Raji (cell line): ENCODE measurements around the gene MYH9.

Experiments used
- POLR2A ChIP-seq: IDR thresholded peaks from 2 replicates; pipeline ENCODE4 v1.6.1; 2011; ENCODE audit warnings: low read depth, low read length, control low read depth; ENCODE audit not compliant: insufficient read depth

MYH9 gene

DNA sequence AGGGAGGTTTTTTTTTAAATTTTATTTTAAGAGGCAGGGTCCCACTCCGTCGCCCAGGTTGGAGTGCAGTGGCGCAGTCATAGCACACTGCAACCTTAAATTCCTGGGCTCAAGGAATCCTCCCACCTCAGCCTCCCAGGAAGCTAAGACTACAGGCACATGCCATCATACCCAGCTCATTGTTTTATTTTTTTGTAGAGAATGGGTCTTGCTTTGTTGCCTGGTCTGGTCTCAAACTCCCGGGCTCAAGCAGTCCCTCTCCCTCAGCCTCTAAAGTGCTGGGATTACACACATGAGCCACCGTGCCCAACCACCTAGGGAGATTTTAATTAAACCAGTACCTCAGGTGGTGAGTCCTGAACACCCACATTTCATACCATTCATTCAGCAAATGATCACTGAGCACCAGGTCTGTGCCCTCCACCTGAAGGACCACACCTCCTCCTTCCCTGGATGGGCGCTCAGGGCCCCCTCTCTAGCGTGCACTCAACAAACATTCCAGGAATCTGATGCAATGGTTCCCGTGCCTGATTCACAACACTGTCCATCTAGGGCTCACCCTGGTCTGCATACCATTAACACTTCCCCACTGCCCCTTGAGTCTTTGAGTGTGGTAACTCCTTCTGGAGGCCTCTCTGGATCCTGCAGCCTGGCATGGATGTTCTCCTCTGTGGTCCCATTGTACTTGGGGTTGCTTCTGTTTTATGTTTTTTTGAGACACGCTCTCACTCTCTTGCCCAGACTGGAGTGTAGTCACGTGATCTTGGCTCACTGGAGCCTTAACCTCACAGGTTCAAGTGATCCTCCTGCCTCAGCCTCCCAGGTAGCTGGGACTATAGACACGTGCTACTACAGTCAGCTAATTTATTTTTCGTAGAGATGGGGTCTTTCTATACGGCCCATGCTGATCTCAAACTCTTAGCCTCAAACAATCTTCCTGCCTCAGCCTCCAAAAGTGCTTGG lies 9.6 kb upstream of the MYH9 start:
- TF ChIP-seq POLR2A: no peak

DNA sequence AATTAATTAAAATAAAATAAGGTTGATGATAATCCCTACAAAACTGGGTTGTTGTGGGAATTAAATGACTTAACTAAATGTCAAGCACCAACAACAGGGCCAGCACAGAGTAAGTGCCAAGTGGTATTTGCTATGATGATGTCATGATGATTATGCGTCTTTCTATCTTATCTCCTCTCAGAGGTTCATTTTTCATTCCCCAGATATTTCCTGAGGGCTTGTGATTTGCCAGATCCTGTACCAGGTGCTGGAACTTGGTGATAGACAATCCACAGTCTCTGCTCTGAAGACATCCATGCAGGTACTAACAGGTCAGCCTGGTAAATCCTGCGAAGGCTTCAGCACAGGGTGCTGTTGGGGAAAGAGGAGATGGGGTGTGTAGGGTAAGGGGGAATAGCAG lies 8.1 kb upstream of the MYH9 start:
- no peak for TF ChIP-seq POLR2A

DNA sequence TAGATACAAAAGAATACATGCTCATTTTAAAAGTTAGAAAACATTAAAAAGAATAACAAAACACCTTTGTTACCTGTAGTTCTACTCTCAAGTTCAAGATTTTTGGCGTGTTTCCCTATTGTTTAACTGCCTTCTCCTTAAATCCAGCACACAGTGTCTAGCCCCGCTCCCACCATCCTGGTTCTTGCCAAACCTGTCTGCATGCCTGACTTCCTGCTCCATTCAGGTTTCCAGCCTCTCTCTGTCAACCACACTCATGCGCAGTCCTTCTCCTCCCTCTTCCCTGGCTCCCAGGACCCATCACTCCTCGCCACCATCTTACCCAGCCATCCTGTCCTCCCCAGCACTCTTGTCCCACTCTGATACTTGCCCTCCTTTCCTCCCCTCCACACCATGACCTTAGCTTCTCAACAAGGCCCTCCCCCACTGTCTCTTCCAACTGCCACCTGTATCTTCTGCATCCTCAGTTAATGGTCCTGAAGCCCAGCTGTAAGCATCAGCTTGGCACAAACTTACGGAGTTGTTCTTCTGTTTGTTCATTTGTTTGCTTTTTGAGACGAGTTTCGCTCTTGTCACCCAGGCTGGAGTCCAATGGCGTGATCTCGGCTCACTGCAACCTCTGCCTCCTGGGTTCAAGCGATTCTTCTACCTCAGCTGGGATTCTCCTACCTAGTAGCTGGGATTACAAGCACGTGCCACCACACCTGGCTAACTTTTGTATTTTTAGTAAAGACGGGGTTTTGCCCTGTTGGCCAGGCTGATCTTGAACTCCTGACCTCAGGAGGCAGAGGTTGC lies 7.5 kb upstream of the MYH9 start:
- no peak for TF ChIP-seq POLR2A

DNA sequence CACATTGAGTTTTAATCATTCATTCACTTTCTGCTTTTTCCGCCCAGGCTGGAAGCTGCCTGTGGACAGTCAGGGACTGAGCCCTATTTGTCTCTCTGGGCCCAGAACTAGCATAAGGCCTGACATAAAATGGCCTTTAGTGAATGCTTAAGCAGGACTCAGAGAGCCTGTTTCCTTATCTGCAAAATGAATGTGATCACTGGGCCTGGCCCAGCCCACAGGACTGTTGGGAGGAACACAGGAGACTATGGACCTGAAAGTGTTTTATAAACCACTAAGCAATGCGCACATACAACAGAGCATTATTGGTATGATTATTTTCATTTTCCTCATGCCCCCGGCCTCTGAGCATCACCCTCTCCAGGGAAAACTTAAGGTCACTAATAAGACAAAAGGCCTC lies 3.9 kb upstream of the MYH9 start:
- TF ChIP-seq POLR2A: no peak

DNA sequence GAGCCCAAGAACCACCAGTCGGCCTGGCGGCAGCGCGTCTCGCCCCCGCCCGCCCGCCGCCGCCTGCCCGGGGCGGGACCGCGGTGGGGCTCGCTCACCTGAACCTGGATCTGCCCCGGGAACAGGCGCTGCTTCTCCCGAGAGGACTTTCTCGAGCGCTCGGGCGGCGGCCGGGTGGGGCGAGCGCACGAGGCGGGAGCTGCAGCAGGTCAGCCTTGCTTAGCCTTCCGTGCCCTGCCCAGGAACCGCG lies 133 bp downstream of the MYH9 start:
- TF ChIP-seq POLR2A: peak; percentile 96

DNA sequence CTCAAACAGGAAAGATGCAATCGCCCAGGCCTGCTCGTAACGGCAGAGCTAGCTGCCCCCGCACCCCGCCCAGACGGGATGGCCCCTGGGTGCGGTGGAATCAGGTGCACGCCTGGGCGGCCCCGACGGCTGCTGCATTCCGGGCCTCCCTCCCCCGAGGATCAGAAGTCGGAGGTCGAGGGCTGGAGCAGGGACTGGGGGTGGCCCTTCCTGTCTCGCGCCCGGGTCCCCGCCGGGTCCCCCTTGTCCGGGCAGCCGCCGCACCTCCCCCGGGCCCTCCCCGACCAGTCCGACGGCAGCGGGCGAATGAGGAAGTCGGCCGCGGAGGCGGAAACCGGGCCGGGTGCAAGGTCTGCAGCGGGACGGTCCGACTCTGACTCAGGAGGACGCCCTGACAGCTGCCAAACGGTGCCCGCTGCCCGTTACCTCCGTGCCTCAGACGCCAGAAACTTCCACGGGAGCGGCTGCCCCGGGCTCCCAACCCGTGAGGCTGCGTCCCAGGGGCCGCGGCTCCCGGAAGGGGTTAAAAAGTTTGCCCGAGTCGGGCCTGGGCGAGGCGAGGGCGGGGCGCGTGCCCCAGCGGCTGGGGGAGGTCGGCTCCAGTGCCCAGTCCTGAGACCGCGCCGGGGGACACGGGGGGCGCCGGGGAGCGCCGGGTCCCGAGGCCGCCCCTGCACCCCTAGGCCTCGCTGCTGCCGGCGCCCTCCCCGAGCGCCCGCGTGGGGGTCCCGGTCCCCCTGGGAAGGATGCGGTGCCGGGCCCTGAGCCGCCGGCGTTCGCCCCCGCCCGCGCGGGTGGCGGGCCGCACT lies 663 bp downstream of the MYH9 start:
- TF ChIP-seq POLR2A: no peak

DNA sequence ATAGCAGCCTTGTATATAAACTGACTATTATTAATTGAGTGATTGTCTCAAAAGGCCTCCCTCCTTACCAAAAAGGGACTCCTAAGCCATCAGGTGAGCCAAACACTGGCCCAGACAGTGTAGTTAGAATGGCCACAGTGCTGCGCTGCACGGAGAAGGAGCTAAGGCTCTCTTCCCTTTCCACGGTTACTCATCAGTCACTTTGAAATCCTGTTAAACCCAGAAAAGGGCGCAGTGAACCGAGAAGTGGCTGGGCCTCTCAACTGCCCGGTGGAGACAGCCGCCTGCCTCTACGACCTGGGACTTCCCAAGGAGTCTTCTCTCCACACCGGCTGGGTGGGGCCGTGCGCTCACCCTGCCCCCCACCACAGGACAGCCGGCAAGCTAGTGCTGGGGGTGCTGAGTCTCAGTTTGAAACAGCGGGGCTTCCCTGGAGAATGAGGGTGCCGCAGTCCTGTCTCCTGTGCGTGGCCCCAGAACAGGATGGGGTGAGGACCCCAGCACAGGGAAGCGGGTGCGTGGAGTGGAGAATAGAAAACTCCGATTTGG lies 1.3 kb downstream of the MYH9 start:
- no peak for TF ChIP-seq POLR2A

DNA sequence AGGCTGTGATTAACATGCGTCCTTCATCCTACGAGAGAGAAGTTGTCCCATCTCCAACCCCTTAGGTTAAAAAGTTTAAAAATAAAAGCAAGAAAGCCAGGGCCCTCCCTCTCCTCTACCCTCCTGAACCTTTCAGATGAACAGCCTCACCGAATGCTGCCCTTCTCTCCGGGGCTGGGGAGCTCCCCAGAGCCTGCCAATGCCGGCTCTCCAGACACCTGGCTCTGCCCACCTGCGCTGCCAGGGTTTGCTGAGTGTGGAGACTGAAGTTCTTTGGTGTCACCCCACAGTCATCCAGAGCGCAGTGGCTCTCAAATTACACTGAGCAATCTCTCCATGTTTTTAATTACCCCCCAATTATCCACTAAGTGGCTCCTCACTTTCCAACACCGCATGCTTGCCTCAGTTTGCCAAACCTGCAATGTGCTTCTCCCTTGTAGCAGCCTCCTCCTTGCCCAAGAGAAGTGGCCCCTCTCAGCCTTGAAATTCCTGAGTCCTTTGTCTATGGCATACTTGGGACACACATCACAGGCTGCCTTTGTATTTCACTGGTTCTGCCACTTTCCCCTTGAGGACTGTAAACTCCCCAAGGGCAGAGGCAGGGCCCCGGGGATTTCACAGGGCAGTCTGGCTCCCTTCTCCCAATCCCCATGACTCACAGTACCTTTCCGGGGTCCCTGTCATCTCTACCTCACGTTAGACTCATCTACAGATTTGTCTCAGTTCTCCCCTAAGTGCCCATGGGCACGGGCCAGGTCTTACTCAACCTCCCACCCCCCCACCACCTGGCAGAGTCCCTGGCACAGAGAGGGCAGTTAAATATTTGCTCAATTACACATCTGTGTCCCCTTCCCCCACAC lies 2.0 kb downstream of the MYH9 start:
- TF ChIP-seq POLR2A: no peak

DNA sequence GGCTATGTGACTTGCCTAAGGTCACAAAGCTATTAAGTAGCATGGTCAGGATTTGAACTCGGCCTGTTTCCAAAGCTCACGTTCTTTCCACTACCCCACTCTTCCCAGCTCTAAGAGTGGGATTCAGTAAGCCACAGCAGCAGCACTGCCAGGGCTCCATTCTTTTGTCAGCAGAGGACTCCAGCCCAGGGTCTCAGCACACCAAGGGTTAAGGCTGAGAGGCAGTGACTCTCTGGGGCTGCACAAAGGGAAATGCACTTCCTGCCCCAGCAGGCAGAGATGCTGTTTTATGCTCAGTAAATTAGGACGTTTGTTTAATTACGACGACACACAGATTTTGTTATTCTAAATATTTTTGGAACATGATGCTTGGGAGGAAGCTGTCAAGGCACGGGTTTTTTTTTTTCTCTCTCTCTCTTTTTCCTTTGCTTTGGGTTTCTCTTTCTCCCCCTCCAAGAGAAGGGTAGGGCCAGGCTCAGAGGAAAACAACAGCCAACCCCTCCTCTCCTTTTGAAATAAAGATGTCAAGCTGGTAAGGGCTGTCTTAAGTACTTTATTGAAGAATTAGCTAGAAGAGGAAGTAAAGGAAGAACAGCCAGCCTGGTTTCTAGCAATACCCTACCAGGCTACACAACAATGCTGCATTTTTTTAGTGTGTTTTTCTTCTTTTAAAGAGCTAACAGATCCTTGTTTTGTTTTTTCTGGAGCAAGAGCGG lies 2.8 kb downstream of the MYH9 start:
- TF ChIP-seq POLR2A: no peak

DNA sequence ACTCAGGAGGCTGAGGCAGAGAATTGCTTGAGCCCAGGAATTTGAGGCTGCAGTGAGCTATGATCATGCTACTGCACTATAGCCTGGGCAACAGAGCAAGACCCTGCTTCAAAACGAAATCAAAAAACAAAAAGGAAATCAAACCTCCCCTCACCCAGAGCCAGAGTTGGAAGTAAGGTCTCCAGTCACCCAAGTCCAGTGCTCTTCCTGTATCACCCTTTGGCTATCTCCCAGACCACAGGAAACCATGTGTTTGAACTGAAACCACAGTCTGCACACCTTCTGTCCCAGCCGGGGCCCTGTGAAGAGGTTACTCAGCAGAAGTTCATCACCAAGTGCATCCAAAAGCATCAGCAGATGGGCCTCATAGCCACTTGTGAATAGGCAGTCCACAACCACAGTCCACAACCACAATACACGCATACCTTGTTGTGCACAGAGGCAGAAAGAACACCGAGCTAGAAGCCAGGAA lies 4.6 kb downstream of the MYH9 start:
- TF ChIP-seq POLR2A: no peak

DNA sequence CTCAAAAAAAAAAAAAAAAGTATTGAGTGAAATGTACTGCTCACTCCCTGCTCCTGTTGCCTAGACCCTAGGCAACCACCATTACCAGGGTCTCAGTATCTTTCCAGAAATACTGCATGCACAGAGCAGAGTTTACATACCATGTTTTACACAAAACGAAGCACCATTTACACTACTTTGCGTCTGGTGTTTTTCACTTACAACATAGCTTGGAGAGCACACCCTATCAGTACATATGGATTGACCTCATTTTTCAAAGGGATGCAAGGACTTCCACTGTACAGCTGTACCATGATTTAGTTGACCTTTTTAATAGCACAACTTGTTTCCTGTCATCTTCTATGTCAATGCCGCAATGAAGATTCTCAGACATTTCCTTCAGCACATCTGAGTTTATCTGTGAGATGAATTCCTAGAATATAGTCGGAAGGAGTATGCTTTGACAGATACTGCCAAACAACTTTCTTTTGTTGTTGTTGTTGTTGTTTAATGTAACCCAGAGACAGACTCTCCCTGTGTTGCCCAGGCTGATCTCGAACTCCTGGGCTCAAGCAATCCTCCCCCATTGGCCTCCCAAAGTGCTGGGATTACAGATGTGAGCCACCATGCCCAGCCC lies 6.1 kb downstream of the MYH9 start:
- TF ChIP-seq POLR2A: no peak

DNA sequence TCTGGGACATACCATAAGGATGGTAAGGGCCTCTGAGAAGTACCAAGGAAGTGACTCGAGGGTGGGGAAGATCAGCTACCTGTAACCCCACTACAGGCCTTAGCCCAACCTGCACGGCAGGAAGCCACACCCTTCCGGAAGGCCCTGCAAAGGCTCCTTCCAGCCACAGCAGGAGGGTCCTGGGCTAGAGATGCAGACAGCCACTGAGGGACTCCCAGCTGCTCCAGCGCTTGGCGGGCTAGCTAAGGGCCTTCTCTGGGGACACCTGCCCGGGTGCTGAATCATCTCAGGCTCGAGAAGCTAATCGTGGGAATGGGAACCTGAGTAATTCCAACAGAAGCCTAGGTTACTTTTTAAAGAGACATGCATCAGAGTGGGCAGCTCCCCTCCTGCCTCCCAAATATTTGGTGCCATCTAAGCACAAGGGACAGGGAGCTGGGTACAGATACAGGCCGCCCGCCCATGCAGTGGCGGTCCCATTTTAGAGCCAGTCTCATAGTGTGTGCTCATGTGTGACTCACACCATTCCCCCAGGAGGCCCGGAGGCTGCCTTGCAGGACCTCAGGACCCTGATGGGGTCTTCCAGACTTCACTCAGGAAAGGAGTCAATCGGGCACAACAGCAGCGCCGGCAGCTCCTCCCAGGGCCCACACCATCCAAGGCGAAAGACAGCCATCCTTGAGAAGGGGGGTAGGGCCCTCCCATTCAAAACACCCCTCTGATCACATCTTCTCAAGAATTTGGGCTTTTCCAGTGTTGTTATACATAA lies 8.0 kb downstream of the MYH9 start:
- TF ChIP-seq POLR2A: no peak

DNA sequence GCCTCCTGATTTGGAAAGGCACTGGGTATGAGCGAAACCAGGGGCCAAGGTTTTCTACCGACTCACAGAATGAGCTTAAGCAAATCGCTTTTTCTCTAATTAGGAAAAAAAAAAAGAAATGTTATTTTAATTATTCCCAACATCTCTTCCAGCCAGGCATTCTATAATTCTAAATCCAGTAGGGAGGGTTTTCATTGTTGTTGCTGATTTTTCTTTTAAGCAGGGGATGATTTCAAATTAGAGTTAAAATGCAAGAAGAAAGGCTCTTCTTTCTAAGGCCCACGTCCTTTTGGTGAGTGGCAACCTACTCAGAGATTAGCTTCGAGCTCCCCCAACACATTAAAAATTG lies 8.9 kb downstream of the MYH9 start:
- no peak for TF ChIP-seq POLR2A
